Left renal cortex interstitium (tissue), 4 donors: ENCODE measurements around the gene KLHL6. TPM values are rescaled to one million over a fixed set of nuclear protein-coding genes. Genes with fewer than 3 reads are reported as not detected.
"Not testable (repeated sequence)": the region's sequence is repeated elsewhere in the genome, so short reads cannot be mapped to it uniquely, and the experiment has no call there.

ENCODE experiments used
- DNase-seq, 4 donors: peaks; one replicate each; pipeline ENCODE4 v3.0.0-alpha.2; 2013; ENCODE audit warnings: low read depth in 4 of 4, low spot score in 2 of 4, missing footprints in 1 of 4
- polyA plus RNA-seq, 4 donors: library from polyadenylated mRNA; unstranded; fragments of 120-200 nt; gene quantifications; one replicate each; pipeline ENCODE4 v1.2.1, GENCODE V29; 2013; ENCODE audit not compliant: insufficient read length in 4 of 4

The KLHL6 gene
- polyA plus RNA-seq, 4 donors, result 0.94 to 1.6 (median 1.4) TPM

DNA sequence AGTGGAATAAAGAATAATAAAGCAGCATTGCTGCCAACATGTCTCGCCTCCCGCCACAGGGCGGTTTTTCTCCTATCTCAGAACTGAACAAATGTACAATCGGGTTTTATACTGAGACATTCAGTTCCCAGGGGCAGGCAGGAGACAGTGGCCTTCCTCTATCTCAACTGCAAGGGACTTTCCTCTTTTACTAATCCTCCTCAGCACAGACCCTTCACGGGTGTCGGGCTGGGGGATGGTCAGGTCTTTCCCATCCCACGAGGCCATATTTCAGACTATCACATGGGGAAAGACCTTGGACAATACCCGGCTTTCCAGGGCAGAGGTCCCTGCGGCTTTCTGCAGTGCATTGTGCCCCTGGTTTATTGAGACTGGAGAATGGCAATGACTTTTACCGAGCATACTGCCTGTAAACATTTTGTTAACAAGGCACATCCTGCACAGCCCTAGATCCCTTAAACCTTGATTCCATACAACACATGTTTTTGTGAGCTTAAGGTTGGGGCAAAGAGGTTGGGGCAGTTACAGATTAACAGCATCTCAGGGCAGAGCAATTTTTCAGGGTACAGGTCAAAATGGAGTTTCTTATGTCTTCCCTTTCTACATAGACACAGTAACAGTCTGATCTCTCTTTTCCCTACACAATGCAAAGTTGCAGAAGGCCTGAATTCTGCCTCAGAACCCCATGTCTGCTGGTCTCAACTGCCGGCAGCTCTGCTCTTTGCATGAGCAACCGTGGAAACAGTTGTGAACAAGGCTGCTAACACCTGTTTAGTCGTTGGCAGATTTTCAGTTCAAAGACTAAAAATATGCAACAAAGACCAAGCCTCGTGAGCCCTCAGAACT lies 44.0 kb downstream of the KLHL6 start:
- not testable (repeated sequence) for DNase-seq

DNA sequence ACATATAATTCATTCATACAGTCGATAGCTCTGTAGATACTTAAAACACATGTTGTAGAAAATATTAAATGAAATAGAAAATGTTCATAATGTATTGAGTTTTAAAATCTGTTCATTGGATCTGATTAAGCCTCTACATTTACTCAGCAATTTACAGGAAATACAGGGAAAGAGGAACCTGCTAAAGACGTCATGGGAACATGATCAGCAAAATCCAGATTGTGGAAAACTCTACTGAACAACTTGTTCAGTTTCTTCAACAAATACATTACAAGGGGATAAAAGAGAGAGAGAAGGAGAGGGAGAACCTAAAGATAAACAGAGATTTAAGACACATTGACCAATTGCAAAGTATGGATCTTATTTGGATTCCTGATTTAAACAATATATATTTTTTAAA lies 46.7 kb downstream of the KLHL6 start:
- no peak for DNase-seq

DNA sequence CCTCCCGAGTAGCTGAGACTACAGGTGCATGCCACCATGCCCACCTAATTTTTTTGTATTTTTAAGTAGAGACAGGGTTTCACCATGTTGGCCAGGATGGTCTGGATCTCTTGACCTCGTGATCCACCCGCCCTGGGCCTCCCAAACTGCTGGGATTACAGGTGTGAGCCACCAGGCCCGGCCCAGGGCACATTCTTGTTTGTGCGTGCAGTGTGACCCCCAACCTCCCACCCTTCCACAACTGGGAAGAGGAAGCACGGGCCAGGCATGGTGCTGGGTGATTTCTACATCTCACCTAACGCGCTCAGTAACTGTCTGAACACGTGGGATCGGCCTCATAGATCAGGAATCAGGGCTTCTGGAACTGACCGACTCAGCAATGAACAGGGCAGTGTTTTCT lies 48.0 kb downstream of the KLHL6 start:
- no peak for DNase-seq

DNA sequence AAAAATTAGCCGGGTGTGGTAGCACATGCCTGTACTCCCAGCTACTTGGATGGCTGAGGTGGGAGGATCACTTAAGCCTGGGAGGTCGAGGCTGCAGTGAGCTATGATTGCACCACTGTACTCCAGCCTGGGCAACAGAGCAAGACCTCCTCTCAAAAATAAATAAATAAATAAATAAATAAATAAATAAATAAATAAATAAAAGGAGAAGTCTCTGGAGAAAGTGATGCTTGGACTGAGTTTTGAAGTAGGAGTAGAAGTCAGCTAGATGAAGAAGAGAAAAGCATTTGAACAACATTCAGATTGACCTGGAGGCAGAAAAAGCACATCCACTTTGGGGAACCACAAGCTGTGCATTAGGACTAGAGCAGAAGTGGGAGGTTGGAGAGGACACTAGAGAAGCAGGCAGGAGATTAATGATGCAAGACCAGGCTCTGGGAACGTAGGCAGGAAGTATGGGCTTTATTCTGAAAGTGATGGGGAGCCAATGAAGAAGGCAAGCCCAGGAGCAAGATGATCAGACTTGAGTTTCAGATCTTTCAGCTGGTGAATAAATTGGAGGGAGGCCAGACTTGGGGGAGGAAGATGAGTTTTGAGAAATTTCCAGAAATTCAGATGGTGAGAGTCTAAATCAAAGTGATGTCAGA lies 48.7 kb downstream of the KLHL6 start:
- no peak for DNase-seq

DNA sequence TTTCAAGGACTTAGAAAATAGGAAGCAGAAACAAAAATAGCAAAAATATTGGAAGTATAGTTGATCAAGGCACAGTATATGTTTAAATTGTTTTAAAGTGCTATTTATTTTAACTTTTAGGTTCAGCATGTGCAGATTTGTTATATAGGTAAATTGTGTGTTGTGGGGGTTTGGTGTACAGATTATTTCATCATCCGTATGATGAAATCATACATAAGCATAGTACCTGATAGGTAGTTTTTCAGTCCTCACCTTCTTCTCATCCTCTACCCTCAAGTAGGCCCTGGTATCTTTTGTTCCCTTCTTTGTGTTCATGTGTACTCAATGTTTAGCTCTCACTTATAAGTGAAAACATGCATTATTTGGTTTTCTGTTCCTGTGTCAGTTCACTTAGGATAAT lies 50.9 kb downstream of the KLHL6 start:
- DNase-seq, result no peak

DNA sequence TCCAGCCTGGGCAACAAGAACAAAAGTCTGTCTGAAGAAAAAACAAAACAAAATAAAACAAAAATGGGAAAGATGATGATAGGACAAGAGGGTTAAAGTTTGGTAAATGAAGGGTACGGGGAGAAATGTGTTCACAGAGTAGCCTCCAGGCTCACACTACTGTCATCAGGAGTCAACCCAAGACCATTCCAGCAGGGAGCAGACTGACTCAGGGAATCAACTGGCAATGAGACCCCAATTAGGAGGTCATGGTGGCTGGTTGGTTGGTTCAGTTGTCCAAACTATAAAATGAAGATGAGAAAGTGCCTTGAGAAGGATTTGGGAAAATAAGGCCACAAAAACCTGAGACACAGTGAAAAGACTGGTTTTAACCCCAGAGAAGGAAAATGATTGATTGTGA lies 51.8 kb downstream of the KLHL6 start:
- no peak for DNase-seq

DNA sequence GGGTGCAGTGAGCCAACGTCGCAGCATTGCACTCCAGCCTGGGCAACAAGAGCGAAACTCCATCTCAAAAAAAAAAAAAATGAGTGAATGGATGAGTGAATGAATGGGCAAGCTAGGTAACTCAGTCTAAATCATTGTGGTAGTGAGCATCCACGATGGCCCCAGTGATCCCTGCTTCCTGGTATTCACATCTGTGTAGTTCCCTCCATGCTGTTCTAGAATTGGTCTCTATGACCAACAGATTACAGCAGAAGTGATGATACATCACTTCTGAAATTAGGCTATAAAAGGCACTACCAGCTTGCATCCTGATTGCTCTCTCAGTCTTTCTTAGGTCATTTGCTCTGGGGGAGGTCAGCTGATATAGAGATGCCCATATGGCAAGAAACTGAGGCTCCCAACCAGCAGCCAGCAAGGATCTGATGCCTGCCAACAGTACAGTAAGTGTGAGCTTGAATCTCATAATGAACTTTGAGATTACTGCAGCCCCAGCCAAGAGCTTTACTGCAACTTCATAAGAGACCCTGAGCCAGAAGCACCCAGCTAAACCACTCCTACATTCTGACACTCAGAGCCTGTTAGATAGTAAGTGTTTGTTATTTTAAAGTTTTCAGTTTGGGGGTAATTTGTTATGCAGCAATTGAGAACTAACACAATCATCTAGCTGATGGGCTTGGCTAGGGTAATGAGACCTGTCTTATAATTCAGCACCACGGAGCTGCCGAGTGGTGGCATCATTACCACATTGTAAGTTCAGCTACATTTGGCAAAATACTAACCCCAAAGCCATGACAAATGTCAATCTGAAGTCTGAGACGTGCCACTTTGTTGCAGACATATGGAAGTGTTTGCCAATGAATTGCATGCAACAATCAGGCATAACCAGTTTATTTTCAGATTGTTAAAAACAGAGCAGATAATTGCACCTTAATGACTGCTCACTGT lies 53.0 kb downstream of the KLHL6 start:
- no peak for DNase-seq

DNA sequence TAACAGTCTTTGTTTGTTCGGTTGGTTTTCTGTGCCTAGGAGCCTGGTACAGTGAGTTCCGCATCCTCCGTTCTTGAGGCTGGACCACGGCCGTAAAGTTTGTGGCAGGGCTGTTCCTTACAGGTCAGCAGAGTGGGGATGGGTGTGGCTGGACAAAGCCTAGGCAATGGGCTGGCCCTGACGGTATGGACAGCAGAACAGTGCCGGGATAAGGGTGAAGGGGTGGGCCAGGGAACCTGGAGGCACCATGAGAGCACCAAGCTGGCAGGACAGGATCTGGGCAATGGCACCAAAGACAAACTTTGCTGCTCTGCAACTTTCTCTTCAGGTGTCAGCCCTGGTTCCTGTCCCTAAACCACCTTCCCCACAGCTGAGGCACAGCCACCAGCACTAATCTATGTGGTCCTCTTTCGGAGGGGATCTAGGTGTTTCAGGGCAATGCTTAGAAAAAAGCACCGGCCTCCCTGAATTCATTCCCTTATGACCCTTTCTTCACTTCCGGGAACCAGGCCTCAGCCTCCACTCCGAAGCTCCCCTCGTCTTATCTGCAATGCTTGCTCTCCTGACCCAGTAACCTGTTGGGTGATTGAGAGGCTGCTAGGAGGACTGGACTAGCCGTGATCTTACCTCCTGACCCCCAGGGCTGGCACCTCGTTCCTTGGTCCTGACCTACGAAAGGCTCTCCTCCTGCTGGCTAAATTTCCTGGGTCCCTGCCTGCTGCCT lies 54.4 kb downstream of the KLHL6 start:
- no peak for DNase-seq

DNA sequence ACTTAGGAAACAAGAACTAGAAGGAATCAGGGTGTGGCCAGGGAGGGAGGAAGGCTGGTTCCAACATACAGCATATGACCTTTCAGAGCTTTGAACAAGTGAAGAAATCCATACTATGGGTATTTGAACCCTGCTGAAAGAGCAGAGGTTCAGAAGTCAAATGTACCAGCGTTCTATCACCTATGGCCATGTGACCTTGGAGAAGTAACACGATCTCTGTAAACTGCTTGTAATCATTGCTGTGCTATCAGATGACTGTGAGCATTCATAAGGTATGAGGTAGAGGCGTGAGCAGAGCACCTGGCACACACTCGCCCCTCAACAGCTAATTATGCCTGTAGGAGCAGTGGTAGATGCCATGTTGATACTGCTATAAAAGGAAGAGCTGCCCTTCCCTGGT lies 55.2 kb downstream of the KLHL6 start:
- DNase-seq, result no peak

DNA sequence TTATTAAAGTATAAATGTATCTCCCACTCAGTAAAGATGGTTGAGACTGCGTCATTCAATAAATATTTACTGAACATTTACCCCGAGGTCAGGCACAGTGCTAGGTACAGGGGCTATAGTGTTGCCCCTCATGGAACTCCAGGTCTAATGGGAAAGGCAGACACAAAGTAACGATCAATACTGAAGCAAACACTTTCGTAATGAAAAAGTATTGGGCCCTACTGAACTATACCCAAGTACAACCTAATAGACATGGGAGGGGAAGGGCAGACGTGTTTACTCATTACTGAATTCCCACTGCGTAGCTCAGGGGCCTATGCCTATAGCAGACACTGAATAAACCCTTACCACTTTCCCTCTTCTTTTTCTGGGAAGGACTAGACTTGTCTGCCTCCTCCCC lies 56.9 kb downstream of the KLHL6 start:
- DNase-seq, result no peak

DNA sequence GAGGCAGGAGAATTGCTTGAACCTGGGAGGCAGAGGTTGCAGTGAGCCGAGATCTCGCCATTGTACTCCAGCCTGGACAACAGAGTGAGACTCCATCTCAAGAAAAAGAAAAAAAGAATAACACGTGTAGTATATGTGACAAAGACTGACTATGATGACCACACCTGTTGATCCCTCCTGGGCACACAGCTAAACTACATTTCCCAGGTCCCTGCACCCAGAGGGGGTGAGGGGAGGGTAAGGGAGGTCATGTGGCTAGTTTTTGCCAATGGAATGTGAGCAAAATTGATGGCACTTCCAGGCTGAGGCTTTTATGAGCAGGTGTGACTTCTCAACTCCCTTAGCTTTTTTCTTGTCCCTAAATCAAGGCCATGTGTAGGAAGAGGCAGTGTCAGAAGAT lies 58.2 kb downstream of the KLHL6 start:
- DNase-seq, result no peak

DNA sequence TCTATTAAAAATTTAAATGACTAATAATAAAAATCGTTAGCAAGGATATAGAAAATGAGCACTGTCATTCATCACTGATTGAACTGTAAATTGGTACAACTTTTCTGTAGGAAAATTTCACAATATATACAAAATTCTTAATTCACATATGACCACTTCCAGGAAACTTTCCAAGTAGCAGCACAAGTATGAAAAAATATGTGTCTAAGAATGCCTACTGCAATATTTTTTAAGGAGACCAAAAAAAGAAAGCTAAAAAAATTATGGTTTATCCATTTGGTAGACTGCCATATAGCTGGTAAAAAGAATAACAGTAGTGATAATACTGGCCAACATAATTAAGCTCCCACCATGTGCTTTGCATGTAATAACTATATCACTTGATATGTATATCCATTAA lies 59.2 kb downstream of the KLHL6 start:
- DNase-seq, result no peak

DNA sequence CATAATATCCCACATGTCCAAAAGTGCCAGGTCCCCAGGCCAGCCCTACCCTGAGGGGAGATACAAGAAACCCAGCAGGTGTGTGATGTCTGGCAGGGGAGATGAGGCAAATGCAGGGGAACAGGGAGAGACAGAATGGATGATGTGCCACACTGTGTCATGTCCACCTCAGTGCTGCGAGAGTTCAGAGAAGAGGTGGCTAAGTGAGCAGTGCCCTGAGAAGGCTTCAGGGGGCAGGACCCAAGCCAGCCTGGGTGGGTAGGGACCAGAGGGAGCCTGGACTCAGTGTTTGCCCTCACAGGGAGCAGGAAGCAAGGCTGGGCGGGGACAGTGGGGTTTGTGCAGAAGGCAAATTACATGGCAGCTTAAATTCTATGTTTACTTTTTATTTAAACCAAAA lies 61.2 kb downstream of the KLHL6 start:
- DNase-seq, result no peak

DNA sequence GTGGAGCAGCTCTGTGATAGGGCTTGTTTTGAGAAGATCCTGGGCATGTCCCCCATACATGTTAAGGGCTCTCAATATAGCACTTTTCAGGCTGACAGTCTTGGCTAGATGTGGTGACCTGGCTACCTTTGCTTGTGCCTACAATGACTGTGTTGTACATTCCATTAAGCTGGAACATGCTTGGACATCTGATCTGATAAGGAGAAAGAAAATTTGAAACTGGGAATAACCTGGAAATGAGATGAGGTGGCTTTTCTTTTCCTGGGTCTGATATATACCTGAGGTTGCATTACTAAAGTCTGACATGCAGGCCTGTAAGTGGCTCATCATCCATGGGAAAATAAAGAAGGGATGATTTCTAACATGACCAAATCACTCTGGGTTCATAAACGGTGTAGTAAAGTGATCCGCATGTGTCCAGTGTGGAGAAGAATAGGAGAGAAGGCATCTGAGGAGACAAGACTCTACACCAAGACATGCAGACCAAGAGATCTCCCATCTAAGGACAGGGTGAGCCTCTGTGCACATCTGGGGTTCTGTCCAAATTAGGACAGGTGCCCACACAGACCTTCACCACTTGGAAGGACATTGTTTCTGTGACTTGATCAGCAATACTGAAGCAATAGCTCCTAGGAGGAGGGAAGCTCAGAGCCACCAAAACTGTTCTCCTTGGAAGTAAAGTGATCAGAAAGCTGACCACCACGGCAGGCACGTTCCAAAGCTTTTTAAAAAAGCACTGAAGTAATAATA lies 62.0 kb downstream of the KLHL6 start:
- no peak for DNase-seq

DNA sequence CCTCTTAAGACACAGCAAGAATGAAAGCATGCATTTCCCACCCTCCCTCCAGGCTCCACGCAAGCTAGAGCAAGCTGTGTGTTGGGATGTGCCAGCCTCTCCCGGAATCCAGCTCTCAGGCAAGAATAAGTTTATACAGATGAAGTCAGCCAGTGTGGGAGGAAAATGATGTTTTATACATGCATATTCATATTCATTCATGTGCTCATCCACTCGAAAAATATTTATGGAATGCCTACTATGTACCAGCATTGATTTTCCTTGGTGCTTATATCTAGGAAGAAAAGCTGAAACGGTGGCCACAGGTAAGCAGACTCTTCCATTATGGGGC lies 62.7 kb downstream of the KLHL6 start:
- DNase-seq, result no peak

DNA sequence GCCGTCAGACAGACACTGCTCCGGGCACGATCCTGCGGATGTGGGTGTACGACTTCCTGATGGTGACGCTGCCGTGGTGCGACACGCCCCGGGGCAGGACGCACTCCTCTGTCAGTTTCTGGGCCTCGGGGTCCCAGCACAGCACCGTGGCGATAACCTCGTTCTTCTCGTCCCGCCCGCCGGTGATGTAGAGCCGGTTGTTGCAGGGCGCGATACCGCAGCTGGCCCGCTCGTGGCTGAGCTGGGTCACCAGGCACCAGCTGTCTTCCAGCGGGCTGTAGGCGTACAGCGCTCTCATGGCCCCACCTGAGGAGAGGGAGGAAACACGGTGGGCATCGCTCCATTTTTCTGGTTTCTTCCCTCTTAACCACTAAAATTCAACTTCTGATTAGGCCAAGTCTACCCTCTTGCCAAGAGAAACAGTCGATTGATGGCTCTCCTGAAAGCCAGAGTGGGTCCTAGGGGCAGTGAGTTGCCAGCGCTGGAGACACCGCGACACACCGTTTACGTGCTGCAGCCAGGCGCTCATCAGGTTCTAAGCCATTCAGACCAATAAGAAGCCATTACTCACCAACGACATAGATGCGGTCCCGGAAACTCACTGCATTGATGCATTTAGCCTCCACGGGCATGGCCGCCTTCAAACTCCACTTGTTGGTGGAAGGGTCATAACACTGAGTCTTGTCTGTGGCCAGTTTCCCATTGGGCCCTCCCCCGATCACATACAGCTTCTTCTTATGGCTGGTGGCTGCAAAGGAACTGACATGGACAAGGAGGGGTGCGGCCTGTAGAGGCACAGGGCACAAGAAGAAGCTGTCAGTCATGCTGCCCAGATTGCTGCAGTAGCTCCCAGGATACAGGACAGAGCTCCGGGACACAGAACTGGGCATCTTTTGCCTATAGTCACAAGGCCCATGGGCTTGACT lies 63.3 kb downstream of the KLHL6 start:
- DNase-seq, result no peak

DNA sequence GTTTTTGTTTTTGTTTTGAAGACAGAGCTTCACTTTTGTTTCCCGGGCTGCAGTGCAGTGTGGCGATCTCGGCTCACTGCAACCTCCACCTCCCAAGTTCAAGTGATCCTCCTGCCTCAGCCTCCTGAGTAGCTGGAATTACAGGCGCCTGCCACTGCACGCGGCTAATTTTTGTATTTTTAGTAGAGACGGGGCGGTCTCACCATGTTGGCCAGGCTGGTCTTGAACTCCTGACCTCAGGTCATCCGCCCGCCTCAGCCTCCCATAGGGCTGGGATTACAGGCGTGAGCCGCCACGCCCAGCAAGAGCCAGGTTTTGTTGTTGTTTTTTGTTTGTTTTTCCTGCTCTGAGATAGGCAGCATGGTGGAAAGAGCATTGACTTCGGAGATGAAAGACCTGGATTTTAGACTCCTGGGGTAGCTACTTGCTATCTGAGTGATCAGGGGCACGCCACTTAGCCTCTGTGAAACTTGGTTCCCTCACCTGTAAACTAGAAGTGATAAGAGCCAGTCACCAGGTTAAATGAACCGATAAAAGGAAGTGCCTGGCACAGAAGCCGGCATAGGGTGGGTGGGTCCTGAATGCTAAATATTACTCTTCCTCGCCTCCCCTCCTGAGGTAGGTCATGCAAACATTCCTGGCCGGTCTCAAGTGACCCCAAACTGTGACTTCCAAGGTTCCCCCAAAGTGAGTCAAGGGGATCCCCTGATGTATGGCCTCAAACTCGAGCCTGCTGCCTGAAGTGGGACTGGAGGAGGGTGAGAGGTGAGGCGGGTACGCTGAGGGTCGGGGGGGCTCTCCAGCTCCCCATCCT lies 64.2 kb downstream of the KLHL6 start:
- no peak for DNase-seq

DNA sequence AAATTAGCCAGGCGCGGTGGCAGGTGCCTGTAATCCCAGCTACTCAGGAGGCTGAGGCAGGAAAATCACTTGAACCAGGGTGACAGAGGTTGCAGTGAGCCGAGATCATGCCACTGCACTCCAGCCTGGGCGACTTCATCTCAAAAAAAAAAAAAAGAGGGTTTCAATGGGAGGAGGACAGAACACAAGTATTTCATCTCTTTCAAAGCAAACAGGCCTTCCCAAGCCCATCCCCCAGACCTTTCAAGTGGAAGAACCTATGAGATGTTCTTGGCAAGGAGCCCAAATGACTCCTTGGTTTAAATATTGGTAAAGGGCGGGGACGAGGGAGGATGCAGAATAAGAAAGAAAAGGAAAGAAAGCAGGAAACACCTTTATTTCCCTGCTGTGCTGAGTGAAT lies 64.9 kb downstream of the KLHL6 start:
- DNase-seq, result no peak
